Activated CD8-positive, alpha-beta memory T cell treated with anti-CD3 and anti-CD28 coated beads, Interleukin-2, amount 50 U/mL, for 1 hour (primary cell): ENCODE measurements around the gene C10orf67.

Experiments used
- DNase-seq: peaks from one replicate; pipeline ENCODE4 v3.0.0-alpha.2; 2020; ENCODE audit errors: extremely low read depth

C10orf67 gene

GRCh38 chr10:23198940-23199767, 145.4 kb downstream of the C10orf67 start:
- no peak for DNase-seq

- no peak for DNase-seq
Measured at GRCh38 chr10:23198610-23198939, 146.0 kb downstream of the C10orf67 start.

GRCh38 chr10:23197416-23197861, 147.2 kb downstream of the C10orf67 start:
- DNase-seq: no peak

DNA sequence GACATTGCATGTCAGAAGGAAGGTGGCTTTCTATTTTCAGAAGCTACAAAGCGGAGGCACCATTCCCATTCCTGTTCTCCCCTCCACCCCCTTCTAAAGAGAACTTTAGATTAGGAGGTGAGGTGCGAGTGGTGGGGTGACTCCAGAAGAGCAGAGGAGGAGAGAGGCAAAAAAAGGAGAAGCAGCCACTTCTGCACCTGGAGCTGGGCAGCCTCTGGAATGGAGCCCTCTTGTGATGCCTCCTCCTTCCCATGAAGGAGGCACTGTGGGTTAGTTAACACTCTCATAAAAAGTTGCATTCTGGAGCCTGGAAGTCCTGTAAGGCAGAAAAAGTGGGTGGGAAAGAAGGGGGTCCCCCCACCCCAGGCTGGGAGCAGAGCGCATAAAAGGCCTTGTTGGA, 147.7 kb downstream of the C10orf67 start:
- DNase-seq: no peak

DNA sequence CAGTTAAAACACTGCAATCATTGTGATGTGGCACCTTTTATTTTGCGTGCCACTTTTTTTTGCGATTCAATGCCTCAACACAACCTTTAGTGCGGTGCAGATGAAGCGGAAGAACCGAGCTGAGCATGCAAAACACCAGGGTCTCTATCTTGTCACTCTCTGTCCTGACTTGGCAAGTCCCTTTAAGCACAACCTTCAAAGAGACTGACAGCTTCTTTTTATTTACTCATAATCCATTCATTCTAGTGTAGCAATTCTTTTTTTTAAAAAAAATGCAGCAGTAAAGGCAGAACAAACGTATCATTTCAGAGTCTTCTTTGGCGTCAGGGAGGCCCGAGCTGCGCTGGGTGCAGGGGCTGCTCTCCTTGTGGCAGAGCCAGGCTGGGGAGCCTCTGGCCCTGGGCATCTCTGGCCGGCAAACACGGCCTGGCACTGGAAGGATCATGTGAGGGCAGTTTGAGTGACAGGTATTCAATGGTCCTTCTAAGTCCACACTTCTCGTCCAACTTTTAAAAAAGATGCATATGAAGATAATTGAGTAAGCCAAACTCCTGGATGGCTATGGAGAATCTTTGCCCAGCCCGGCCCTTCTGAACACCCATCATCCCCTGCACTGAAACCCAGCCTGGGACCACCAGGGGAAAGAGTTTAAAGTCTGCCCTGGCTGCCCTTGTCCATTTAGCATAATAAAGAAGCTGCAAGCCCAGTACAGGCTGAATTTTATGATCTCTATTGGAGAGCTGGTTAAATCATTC, 148.6 kb downstream of the C10orf67 start:
- DNase-seq: no peak

DNA sequence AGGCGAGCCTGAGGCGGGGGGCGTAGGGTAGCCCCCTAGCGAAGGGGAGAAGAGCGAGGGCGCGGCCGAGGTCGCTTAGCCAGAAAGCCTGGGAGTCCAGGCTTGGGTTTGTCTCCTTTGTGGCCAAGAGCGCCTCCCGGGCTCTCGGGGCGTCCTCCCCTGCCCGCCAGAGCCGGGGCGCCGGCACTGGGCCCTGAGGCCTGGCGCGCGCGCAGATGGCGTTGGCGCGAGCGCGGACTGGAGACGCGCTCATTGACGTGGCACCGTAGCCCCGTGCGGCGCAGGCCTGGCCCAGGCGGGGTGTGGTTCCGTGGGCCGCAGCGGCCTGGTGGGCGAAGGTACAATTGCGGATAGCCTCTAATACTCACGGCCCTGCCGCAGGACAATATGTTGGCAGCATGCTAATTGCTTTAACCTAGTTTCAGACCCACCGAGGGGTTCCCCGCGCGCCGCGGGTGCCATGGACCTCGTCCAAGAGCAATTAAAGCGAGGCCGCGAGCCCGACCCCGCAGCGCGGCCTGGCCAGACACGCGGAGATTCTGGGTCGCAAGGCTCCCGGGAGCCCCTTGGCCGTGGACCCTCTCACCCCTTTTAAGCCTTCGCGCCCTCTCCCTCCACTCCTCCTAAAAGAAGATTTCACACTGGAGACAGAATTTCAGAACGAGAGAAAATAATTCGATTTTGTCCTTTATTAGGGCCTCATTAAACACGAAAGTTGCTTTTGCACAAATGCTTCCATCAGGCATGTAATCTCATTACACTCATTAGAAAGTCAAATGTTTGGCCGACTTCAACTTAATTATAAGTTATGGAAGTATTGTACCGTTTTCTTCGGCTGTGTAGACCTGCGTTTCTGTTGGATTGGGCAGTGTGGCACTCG, 149.4 kb downstream of the C10orf67 start:
- DNase-seq: no peak

GRCh38 chr10:23194471-23194965, 150.1 kb downstream of the C10orf67 start:
- DNase-seq: no peak

- DNase-seq: no peak
Measured at GRCh38 chr10:23193435-23194074, 151.0 kb downstream of the C10orf67 start.

DNA sequence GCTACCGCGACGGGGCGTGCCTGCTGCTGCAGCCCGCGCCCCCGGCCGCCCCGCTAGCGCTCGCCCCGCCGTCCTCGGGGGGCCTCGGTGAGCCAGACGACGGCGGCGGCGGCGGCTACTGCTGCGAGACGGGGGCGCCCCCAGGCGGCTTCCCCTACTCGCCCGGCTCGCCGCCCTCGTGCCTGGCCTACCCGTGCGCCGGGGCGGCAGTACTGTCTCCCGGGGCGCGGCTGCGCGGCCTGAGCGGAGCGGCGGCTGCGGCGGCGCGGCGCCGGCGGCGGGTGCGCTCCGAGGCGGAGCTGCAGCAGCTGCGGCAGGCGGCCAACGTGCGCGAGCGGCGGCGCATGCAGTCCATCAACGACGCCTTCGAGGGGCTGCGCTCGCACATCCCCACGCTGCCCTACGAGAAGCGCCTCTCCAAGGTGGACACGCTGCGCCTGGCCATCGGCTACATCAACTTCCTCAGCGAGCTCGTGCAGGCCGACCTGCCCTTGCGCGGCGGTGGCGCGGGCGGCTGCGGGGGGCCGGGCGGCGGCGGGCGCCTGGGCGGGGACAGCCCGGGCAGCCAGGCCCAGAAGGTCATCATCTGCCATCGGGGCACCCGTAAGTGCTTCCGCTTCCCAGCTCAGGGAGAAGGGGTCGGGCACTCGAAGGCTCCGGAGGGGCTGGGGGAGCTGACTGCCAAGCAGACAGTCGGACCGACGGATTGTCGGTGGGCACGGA, 151.7 kb downstream of the C10orf67 start:
- no peak for DNase-seq

GRCh38 chr10:23191764-23192711, 152.6 kb downstream of the C10orf67 start, which contains the start of gene PTF1A:
TSS of gene PTF1A (plus strand) at chr10:23192312. CDS start at chr10:23192531, 219 bp downstream.
- no peak for DNase-seq

- no peak for DNase-seq
Measured at GRCh38 chr10:23190872-23191763, 153.5 kb downstream of the C10orf67 start.

GRCh38 chr10:23189024-23189423, 155.6 kb downstream of the C10orf67 start:
- DNase-seq: no peak

DNA sequence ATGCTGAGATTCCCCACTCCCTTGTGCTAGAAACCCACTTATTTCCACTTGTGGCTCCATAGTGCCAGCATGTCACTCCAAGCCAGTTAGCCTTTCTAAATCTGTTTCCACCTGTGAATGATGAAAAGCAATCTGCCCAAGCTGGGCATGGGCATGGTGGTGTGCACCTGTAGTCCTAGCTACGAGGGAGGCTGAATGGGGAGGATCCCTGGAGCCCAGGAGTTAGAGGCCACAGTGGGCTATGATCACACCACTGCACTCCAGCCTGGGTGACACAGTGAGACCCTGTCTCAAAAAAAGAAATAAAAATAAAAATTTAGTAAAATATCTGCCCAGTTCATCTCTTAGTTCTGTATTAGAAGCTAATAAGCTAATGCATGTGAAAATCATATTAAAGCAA, 157.4 kb downstream of the C10orf67 start:
- no peak for DNase-seq

- DNase-seq: no peak
Measured at GRCh38 chr10:23186697-23187096, 157.9 kb downstream of the C10orf67 start.

DNA sequence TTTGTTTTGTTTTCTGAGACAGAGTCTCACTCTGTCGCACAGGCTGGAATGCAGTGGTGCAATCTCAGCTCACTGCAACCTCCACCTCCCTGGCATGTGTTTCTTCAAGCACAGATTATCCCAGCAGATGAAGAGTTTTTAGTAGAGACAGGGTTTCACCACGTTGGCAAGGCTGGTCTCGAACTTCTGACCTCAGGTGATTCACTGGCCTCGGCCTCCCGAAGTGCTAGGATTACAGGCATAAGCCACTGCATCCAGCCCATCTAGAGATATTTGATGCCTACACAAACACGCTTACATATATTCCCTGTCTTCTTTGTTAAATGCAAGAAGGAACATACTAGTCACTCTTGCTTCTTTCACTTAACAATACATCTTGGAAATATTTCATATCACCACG, 158.4 kb downstream of the C10orf67 start:
- no peak for DNase-seq

GRCh38 chr10:23174977-23175512, 169.6 kb downstream of the C10orf67 start:
- no peak for DNase-seq

DNA sequence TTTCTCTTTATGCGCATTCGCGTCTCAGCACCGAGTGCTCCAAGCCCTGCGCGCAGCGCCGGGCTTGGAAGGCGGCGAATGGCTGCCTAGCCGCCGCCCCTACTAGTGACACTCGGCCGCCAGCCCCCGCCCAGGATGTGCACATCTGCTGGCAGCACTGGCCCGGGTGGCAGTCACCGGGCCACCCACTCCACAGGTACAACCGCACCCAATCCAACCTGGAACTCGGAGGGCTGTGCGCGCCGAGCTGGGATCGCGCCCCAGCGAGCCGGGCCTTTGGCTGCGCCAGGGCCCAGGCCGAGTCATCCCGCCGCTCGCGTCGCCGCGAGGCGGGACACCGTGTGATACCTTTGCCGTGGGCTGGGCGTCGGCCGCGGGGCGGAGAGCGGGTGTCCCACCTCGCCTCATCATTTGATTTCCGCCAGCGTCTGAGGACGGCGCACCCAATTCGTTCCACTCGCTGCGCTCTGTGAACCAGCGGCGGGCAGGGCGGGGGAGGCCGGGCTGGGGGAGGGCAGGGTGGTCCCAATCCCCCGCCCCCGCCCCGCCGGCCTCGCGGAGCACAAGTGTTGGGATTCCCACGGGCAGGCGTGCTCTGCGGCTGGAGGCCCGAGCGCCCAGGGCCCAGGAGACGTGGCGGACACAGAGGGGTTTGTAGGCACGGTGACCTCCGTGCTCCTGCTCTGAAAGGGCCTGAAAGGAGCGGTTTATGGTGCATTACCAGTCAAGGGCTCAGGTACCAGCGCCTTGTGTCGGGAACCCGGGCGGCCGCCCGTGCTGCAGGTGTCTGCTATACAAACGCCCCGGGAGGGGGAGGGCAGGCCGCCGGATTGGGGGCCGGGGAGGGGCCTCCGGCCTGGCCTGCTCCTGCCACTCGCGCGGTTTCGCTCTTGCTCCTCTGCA, 170.3 kb downstream of the C10orf67 start:
- DNase-seq: no peak
